H9 (cell line): ENCODE results near the gene C14orf132. TPM values are rescaled to one million over a fixed set of nuclear protein-coding genes. Genes with fewer than 3 reads are reported as not detected.

Source experiments
- DNase-seq: peaks from one replicate; pipeline ENCODE4 v3.0.0-alpha.2; 2017
- H2AFZ ChIP-seq: one replicate; pipeline ENCODE4 v1.6.1; 2013; ENCODE audit warnings: mild to moderate bottlenecking, low read length, control low read depth, moderate library complexity
- H2AK5ac ChIP-seq: 2 replicates; pipeline ENCODE4 v1.6.1; 2013; ENCODE audit warnings: low read length, control low read depth, mixed read lengths; ENCODE audit not compliant: insufficient read length
- H2BK120ac ChIP-seq: one replicate; pipeline ENCODE4 v1.6.1; 2013; ENCODE audit warnings: low read depth, mild to moderate bottlenecking, low read length, control low read depth, inconsistent platforms; ENCODE audit not compliant: poor library complexity, severe bottlenecking
- H2BK12ac ChIP-seq: 2 replicates; pipeline ENCODE4 v1.6.1; 2013; ENCODE audit warnings: low read length, control low read depth, mixed read lengths, low read depth; ENCODE audit not compliant: insufficient read length
- H2BK15ac ChIP-seq: 2 replicates; pipeline ENCODE4 v1.6.1; 2013; ENCODE audit warnings: low read depth, low read length, control low read depth
- H2BK20ac ChIP-seq: one replicate; pipeline ENCODE4 v1.6.1; 2013; ENCODE audit warnings: low read depth, mild to moderate bottlenecking, low read length, control low read depth, inconsistent platforms; ENCODE audit not compliant: poor library complexity, severe bottlenecking
- H2BK5ac ChIP-seq: 2 replicates; pipeline ENCODE4 v1.6.1; 2013; ENCODE audit warnings: low read length, control low read depth, mixed read lengths; ENCODE audit not compliant: insufficient read length
- H3K14ac ChIP-seq: 2 replicates; pipeline ENCODE4 v1.6.1; 2013; ENCODE audit warnings: low read length, control low read depth; ENCODE audit not compliant: insufficient read depth
- H3K18ac ChIP-seq: 2 replicates; pipeline ENCODE4 v1.6.1; 2013; ENCODE audit warnings: low read depth, mild to moderate bottlenecking, mixed read lengths, low read length, control low read depth; ENCODE audit not compliant: insufficient read length
- H3K23ac ChIP-seq: 2 replicates; pipeline ENCODE4 v1.6.1; 2013; ENCODE audit warnings: low read length, control low read depth, mixed read lengths, low read depth; ENCODE audit not compliant: insufficient read length
- H3K23me2 ChIP-seq: 2 replicates; pipeline ENCODE4 v1.6.1; 2013; ENCODE audit warnings: low read depth, mild to moderate bottlenecking, mixed read lengths, low read length, control low read depth; ENCODE audit not compliant: insufficient read length, poor library complexity, severe bottlenecking
- H3K27ac ChIP-seq: 2 replicates; pipeline ENCODE4 v1.5.1; 2013; ENCODE audit warnings: low read length, control low read depth, mixed read lengths, low read depth; ENCODE audit not compliant: insufficient read length
- H3K27me3 ChIP-seq: 2 replicates; pipeline ENCODE4 v1.6.1; 2013; ENCODE audit warnings: low read length, control low read depth, inconsistent platforms; ENCODE audit not compliant: insufficient read depth
- H3K4ac ChIP-seq: 2 replicates; pipeline ENCODE4 v1.6.1; 2013; ENCODE audit warnings: low read depth, mild to moderate bottlenecking, control low read depth, inconsistent platforms, low read length, moderate library complexity
- H3K4me1 ChIP-seq: 2 replicates; pipeline ENCODE4 v1.6.1; 2013; ENCODE audit warnings: low read length, control low read depth, inconsistent platforms; ENCODE audit not compliant: insufficient read depth
- H3K4me2 ChIP-seq: 2 replicates; pipeline ENCODE4 v1.6.1; 2013; ENCODE audit warnings: low read length, control low read depth, mixed read lengths; ENCODE audit not compliant: insufficient read length, insufficient read depth
- H3K56ac ChIP-seq: 2 replicates; pipeline ENCODE4 v1.6.1; 2013; ENCODE audit warnings: low read depth, mild to moderate bottlenecking, mixed read lengths, low read length, control low read depth; ENCODE audit not compliant: insufficient read length
- H3K79me1 ChIP-seq: 2 replicates; pipeline ENCODE4 v1.6.1; 2013; ENCODE audit warnings: low read depth, mild to moderate bottlenecking, moderate library complexity, low read length, control low read depth, inconsistent platforms; ENCODE audit not compliant: insufficient read depth, poor library complexity, severe bottlenecking
- H3K79me2 ChIP-seq: 2 replicates; pipeline ENCODE4 v1.6.1; 2013; ENCODE audit warnings: low read length, control low read depth, inconsistent platforms; ENCODE audit not compliant: insufficient read depth
- H3K9ac ChIP-seq: 2 replicates; pipeline ENCODE4 v1.6.1; 2013; ENCODE audit warnings: low read length, control low read depth, mixed read lengths; ENCODE audit not compliant: insufficient read length; ENCODE audit errors: extremely low read depth
- H3K9me3 ChIP-seq: one replicate; pipeline ENCODE4 v1.6.1; 2013; ENCODE audit warnings: low read depth, low read length, inconsistent platforms; ENCODE audit not compliant: control insufficient read depth
- H3T11ph ChIP-seq: one replicate; pipeline ENCODE4 v1.6.1; 2013; ENCODE audit warnings: mild to moderate bottlenecking, low read length, control low read depth, inconsistent platforms
- H4K20me1 ChIP-seq: one replicate; pipeline ENCODE4 v1.6.1; 2013; ENCODE audit not compliant: control insufficient read depth, insufficient read length, insufficient read depth
- H4K5ac ChIP-seq: 2 replicates; pipeline ENCODE4 v1.6.1; 2013; ENCODE audit warnings: low read depth, mild to moderate bottlenecking, mixed read lengths, low read length, control low read depth; ENCODE audit not compliant: insufficient read length
- H4K8ac ChIP-seq: replicated peaks from 2 replicates; pipeline ENCODE4 v1.6.1; 2013; ENCODE audit warnings: low read length, control low read depth, mixed read lengths, low read depth; ENCODE audit not compliant: insufficient read length
- H4K91ac ChIP-seq: 2 replicates; pipeline ENCODE4 v1.6.1; 2013; ENCODE audit warnings: low read depth, mild to moderate bottlenecking, moderate library complexity, mixed read lengths, low read length, control low read depth; ENCODE audit not compliant: insufficient read length
- H3K27ac Mint-ChIP-seq, 3 experiments: 2 replicates in 2 of 3; 3 replicates in 1 of 3; pipeline ENCODE4 v1.8.0; 2020 to 2021; ENCODE audit warnings: mixed read lengths in 3 of 3, mild to moderate bottlenecking in 1 of 3, moderate library complexity in 1 of 3
- H3K27me3 Mint-ChIP-seq: 2 replicates; pipeline ENCODE4 v1.8.0; 2021; ENCODE audit warnings: low read depth, mild to moderate bottlenecking, moderate library complexity, mixed read lengths
- H3K36me3 Mint-ChIP-seq, 3 experiments: 2 replicates in 2 of 3; 3 replicates in 1 of 3; pipeline ENCODE4 v1.8.0; 2020 to 2021; ENCODE audit warnings: low read depth in 3 of 3, mixed read lengths in 3 of 3; ENCODE audit not compliant: insufficient read depth in 1 of 3
- H3K4me1 Mint-ChIP-seq, 2 experiments: 2 replicates each; pipeline ENCODE4 v1.8.0; 2020; ENCODE audit warnings: mixed read lengths in 2 of 2
- H3K4me3 Mint-ChIP-seq, 2 experiments: 2 replicates in 1 of 2; 3 replicates in 1 of 2; pipeline ENCODE4 v1.8.0; 2020 to 2021; ENCODE audit warnings: mild to moderate bottlenecking in 2 of 2, mixed read lengths in 2 of 2, moderate library complexity in 1 of 2
- H3K9me3 Mint-ChIP-seq, 2 experiments: 2 replicates in 1 of 2; 3 replicates in 1 of 2; pipeline ENCODE4 v1.8.0; 2020; ENCODE audit warnings: mild to moderate bottlenecking in 2 of 2, mixed read lengths in 2 of 2, moderate library complexity in 1 of 2
- WGBS: extraction: QIAGEN DNeasy Blood & Tissue Kit; methylation state at CpG from one replicate; pipeline ENCODE4 v1.1.7; 2013; ENCODE audit warnings: missing lambda C conversion rate, low lambda C conversion rate, mixed read lengths; ENCODE audit not compliant: insufficient read length; ENCODE audit errors: extremely low coverage; 5-methylcytosine and 5-hydroxymethylcytosine counted together
- total RNA-seq: library from RNA; stranded (reverse); gene quantifications from 2 replicates; pipeline ENCODE4 v1.2.1, GENCODE V29; 2021
- TF ChIP-seq, protein P1 (sequence below): fragments of 200-600 bp; sonication (generic); conservative IDR thresholded peaks from 3 replicates; pipeline ENCODE4 v1.8.0; 2021; ENCODE audit warnings: antibody characterized with exemption, mild to moderate bottlenecking

The C14orf132 gene
- total RNA-seq, 1 experiment from 2014 or later = 5.7 TPM

DNA sequence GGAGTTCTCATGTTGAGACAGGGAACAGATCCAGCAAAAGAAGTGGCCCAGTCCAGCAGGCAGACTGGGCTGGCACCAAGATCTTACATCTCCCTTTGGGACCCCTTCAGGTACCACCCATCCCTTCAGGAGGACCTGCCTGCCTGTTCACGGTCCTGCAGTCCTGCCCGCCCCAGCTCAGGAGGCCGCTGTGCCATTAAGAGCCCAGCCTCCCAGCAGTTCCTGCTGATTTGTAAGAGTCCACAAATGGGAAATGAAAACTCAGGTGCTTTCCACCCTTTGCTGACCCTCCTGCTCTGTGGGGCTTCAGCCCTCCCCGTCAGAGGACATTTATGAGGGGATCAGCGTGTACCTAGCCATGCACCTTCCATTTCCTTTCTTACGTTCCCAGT lies 39.5 kb downstream of the C14orf132 start:
- no peak overlapping the region for H3K4ac ChIP-seq
- H3K23me2 ChIP-seq = no peaks in the 10 kb centered on the region
- H3K27ac ChIP-seq = no peak overlapping the region
- H2BK15ac ChIP-seq = no peak overlapping the region
- H4K20me1 ChIP-seq = no peaks in the 10 kb centered on the region
- no peak overlapping the region for H3K18ac ChIP-seq
- WGBS = no CpG with 5 or more reads among the region's 6 CpGs
- no peaks in the 10 kb centered on the region for H3K9me3 ChIP-seq
- H2AFZ ChIP-seq = no peak overlapping the region
- H4K8ac ChIP-seq = no peak overlapping the region
- no peaks in the 10 kb centered on the region for H3K4me1 ChIP-seq
- no peak overlapping the region for H2BK5ac ChIP-seq
- no peak overlapping the region for H4K5ac ChIP-seq
- Mint-ChIP-seq H3K27me3 (peaks cover 2% of the 10 kb centered on the region), H3K36me3 (peaks cover 0 to 17% (median 0%) of the 10 kb centered on the region in 3 experiments; a peak in 3 of 7 replicates), H3K4me1 (peaks cover 0 to 9% of the 10 kb centered on the region in 2 experiments; a peak in 3 of 4 replicates), H3K4me3 (no peak overlapping the region), H3K9me3 (peaks cover 0 to 3% of the 10 kb centered on the region in 2 experiments; a peak in 1 of 5 replicates), H3K27ac (no peak overlapping the region)
- no peak for DNase-seq
- H3K9ac ChIP-seq = no peak overlapping the region
- H3K79me1 ChIP-seq = no peaks in the 10 kb centered on the region
- H3K14ac ChIP-seq = no peak overlapping the region
- no peak overlapping the region for H3T11ph ChIP-seq
- no peak overlapping the region for H3K4me2 ChIP-seq
- no peak overlapping the region for H3K23ac ChIP-seq
- H4K91ac ChIP-seq = no peak overlapping the region
- no peak overlapping the region for H2AK5ac ChIP-seq
- H3K27me3 ChIP-seq = no peaks in the 10 kb centered on the region
- TF ChIP-seq, protein P1, sequence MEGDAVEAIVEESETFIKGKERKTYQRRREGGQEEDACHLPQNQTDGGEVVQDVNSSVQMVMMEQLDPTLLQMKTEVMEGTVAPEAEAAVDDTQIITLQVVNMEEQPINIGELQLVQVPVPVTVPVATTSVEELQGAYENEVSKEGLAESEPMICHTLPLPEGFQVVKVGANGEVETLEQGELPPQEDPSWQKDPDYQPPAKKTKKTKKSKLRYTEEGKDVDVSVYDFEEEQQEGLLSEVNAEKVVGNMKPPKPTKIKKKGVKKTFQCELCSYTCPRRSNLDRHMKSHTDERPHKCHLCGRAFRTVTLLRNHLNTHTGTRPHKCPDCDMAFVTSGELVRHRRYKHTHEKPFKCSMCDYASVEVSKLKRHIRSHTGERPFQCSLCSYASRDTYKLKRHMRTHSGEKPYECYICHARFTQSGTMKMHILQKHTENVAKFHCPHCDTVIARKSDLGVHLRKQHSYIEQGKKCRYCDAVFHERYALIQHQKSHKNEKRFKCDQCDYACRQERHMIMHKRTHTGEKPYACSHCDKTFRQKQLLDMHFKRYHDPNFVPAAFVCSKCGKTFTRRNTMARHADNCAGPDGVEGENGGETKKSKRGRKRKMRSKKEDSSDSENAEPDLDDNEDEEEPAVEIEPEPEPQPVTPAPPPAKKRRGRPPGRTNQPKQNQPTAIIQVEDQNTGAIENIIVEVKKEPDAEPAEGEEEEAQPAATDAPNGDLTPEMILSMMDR = no peak
- H2BK120ac ChIP-seq = no peak overlapping the region
- no peak overlapping the region for H2BK12ac ChIP-seq
- no peaks in the 10 kb centered on the region for H3K79me2 ChIP-seq
- H2BK20ac ChIP-seq = no peak overlapping the region
- no peak overlapping the region for H3K56ac ChIP-seq
